Stimulated activated CD8-positive, alpha-beta memory T cell treated with anti-CD3 and anti-CD28 coated beads, Interleukin-4, amount 100 ng/mL, for 24 hours (primary cell): ENCODE data around the gene PPM1J.
"Not testable (repeated sequence)": the region's sequence is repeated elsewhere in the genome, so short reads cannot be mapped to it uniquely, and the experiment has no call there.

Experiments
- DNase-seq: peaks from one replicate; pipeline ENCODE4 v3.0.0-alpha.2; 2020; ENCODE audit warnings: low read depth

Gene PPM1J, protein sequence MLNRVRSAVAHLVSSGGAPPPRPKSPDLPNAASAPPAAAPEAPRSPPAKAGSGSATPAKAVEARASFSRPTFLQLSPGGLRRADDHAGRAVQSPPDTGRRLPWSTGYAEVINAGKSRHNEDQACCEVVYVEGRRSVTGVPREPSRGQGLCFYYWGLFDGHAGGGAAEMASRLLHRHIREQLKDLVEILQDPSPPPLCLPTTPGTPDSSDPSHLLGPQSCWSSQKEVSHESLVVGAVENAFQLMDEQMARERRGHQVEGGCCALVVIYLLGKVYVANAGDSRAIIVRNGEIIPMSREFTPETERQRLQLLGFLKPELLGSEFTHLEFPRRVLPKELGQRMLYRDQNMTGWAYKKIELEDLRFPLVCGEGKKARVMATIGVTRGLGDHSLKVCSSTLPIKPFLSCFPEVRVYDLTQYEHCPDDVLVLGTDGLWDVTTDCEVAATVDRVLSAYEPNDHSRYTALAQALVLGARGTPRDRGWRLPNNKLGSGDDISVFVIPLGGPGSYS

DNA sequence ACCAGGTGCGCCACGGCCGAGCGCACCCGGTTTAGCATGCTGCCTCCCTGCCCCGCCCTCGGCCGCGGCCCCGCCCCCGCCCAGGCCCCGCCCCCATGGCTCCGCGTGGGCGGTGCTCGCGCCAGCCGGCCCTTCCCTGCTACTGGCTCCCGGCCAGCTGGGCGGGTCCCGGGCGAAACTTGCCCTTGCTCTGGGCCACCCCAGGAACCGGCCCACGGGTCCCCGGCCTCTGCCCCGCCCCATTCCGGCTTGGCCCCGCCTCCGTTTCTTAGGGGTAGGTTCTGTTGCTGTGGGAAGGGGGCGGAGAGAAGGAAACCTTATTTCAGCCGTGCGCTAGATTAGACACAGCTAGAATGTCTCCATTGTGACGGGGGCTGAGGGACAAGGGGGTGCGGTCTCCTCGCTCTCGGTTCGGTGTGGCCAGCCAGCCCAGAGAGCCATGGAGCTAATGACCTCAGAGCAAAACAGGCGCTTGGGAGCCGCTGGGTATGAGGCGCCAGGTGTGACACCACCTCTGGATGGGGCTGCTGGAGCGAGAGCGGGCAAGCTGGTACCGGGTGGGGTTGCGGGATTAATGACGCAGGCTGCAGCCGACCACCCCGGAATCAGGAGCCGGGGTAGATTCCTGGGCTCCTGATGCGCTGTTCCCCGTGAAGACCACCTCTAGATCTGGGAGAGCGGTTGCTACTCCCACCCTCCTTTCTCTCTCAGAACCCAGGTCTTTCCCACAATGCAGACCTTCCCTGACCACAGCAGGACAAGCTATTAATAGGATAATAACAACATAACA, at the start of gene PPM1J:
Gene PPM1J, minus strand, starts transcription at position 69 of the 790 bp plus-strand sequence. Its CDS starts 31 bp downstream, at position 38.
- DNase-seq = peak; percentile 95

DNA sequence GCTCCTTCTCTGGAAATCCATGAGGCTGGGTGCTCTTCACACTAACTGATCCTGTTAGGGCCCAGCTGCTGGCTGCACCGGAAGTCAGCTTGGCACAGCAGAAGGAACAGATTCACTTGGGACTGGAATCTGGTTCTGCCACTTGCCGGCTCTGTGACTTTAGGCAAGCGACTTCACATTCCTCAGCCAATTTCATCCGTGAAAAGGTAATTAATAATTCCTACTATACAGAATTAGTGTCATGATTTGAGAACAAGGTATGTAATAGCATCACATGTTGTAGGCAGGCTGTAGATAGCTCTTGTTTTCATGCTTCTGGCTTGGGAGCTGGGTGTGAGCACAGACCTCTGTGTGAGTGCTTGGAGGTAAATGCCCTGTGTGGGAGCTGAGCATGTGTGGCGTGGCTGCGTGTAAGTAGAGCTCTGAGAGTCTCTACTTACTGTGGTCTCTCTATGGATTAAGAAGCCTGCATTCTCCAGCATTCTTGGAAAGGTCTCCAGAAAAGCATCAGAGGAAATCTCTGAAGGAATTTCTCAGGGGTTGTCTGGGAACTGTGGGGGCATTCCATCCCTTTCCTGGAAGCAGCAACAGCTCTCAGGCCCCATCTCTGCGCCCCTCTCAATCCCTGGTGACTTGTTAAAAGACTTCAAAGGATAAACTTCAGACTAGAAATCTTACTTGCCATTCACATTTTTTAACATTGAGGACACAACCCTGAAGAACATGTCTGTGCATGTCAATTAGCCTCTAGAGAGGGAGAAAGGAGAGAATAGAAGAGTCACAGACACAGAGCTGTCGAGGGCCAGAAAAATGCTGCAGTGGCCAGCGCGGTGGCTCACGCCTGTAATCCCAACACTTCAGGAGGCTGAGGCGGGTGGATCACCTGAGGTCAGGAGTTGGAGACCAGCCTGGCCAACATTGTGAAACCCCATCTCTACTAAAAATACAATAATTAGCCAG, 47.7 kb upstream of the PPM1J start:
- no peak for DNase-seq

GRCh38 chr1:112761714-112762480, 46.8 kb upstream of the PPM1J start:
- no peak for DNase-seq

DNA sequence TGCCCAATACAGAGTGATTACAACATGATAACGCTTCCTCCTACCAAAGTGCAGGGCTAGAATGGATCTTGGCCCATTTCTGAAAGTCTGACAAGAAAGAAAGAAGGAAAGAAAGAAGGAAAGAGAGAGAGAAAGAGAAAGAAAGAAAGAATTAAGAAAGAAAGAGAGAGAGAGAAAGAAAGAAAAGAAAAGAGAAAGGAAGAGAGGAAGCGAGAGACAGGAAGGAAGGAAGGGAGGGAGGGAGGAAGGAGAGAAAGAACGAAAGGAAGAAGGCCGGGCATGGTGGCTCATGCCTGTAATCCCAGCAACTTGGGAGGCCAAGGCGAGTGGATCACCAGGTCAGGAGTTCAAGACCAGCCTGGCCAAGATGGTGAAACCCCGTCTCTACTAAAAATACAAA, 44.1 kb upstream of the PPM1J start:
- no peak for DNase-seq

DNA sequence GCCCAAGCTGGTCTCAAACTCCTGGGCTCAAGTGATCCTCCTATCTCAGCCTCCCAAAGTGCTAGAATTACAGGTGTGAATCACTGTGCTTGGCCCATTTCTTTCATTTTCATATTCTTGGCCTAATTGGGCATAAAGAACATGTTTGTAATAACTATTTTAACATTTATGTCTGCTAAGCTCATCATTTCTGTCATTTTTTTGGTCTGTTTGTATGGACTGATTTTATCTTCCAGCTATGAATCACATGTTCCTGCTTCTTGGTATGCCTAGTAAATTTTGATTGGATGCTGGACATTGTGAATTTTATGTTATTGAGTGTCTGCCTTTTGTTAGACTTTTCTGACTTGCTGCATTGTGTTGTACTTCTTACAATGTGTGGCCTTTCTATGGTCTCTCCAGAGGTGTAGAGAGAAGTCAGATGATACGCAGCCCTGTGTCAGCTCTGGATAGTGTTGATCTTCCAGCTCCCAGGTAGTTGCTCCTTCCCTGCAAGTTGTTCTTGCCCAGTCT, 39.0 kb upstream of the PPM1J start:
- DNase-seq = no peak

GRCh38 chr1:112748396-112748795, 33.3 kb upstream of the PPM1J start:
- no peak for DNase-seq

GRCh38 chr1:112744009-112744578, 29.0 kb upstream of the PPM1J start:
- DNase-seq = no peak

- no peak for DNase-seq
Observed at GRCh38 chr1:112743174-112744008, 28.3 kb upstream of the PPM1J start.

DNA sequence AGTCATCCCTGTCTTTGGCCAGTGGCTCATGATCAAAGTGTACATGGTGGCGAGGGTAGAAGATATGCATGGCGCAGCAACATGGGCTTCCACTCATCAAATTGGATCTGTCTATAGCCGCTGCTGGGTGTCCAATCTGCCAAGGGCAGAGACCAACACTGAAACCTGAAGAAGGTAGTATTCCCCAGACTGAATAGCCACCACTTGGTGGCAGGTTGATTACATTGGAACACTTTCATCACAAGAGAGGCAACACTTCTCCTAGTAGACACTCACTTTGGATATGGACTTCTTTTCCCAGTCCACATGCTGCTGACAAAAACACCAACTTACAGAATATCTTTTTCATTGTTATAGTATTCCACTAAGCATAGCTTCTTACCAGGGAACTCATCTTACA, 22.4 kb upstream of the PPM1J start:
- DNase-seq = no peak

DNA sequence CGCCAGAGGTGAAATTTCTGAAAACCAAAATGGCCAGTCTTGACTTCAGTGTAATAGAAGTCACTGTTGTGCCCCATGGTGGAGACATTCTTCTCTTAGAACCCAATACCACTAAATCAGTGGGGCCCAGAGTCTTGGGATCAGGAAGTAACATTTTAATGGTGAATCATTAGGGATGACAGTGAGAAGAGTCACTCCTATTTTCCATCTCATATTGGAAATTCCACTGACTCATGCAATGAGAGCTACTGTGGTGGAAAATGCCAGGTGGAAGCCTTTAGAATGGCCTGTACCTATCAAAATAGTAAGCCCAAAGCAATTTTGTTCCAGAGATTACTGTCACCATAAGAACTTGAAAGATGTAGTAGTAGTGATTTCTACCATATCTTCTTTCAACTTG, 20.6 kb upstream of the PPM1J start:
- DNase-seq = no peak

GRCh38 chr1:112731451-112731850, 16.3 kb upstream of the PPM1J start:
- DNase-seq = no peak

DNA sequence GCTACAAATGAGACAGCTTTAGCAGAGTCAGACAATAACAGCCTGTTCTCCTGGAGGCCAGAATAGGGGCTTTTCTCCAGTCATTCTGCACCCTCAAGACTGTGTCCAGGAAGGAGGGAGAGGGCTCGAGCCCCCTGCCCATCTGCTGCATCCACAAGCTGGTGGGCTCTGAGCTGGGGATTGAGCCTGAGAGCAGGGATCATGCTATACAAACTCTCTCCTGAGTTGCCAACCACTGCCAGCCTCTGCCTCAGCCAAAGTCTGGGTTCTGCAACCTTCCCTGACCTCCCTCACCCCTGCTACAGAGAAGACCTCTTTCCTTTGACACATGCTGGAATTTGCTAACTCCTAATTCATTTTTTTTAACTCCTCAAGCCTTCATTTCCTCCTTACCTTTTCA, 14.8 kb upstream of the PPM1J start:
- no peak for DNase-seq

- not testable (repeated sequence) for DNase-seq
Observed at GRCh38 chr1:112729011-112729410, 13.9 kb upstream of the PPM1J start.

DNA sequence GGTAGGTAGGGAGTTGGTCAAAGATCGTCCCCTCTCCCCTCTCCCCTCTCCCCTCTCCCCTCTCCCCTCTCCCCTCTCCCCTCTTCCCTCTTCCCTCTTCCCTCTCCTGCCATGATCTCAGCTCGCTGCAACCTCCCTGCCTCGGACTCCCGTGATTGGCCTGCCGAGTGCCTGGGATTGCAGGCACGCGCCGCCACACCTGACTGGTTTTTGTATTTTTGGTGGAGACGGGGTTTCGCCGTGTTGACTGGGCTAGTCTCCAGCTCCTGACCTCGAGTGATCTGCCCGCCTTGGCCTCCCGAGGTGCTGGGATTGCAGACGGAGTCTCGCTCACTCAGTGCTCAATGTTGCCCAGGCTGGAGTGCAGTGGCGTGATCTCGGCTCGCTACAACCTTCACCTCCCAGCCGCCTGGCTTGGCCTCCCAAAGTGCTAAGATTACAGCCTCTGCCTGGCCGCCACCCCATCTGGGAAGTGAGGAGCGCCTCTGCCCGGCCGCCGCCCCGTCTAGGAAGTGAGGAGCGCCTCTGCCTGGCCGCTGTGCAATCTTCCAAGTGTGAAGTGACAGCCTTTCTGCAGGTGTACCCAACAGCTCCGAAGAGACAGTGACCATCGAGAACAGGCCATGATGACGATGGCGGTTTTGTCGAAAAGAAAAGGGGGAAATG, 13.3 kb upstream of the PPM1J start:
- DNase-seq = not testable (repeated sequence)

DNA sequence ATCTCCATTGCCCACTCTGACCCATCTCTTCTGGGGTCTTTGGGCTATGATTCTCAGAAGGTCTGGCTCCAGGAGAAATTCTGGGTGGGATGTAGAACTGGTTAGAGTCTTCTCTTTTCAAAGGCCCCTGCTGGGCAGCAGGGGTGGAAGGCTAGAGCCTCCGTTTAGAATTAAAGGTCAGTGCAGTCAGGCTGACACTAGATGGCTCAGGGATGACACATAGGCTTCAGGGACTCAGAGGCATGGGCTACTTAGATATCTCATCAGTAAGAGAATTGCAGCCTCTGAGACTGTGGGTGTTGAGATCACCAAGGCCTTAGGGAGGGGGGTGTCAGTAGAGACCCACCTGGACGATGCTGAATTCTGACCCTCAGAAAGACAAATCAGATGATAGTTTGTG, 12.6 kb upstream of the PPM1J start:
- DNase-seq = no peak

- not testable (repeated sequence) for DNase-seq
Observed at GRCh38 chr1:112724240-112724639, 9.1 kb upstream of the PPM1J start.

GRCh38 chr1:112723511-112723839, 8.3 kb upstream of the PPM1J start:
- DNase-seq = no peak

DNA sequence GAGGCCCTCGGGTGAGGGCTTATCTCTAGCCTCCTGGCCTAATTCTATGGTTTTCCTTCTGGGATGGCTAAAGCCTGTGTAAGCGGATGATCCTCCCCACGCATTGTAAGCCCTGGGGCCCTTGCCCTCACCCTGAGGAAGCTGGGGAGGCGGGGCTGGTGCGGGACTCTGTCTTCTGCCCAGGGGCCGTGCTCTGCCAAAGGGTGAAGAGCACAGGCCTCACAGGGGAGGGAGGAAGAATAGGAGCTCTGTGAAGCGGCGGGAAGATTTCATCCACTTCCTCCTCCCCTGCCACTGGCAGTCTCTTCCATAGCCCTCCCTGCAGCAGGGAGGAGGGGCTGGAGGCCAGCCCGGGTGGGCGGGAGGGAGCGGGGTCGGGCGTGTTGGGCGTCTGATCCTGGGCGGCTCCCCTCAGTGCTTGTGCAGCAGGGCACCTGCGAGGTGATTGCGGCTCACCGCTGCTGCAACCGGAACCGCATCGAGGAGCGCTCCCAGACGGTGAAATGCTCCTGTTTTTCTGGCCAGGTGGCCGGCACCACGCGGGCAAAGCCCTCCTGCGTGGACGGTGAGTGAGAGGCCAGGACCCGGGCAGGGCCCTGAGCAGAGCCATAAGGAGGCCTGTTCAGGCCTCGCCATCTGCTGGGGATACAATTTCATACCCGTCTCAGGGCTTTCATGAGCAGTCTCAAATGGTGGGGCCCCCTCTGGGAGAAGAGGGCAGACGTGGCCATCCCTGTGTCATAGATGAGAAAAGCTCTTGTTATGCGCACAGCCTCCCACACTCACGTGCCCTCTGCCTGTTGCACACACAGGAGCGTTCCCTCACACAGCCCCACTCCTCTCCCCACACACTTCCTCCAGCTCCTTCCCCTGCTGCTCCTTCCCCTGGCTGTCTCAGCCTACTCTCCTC, 7.7 kb upstream of the PPM1J start:
- no peak for DNase-seq
